ENCODE results near the gene LHFPL6. TPM values are rescaled to one million over a fixed set of nuclear protein-coding genes. Genes with fewer than 3 reads are reported as not detected.

The LHFPL6 gene
- total RNA-seq, 1 donor from 2014 or later: 0.45 TPM

DNA sequence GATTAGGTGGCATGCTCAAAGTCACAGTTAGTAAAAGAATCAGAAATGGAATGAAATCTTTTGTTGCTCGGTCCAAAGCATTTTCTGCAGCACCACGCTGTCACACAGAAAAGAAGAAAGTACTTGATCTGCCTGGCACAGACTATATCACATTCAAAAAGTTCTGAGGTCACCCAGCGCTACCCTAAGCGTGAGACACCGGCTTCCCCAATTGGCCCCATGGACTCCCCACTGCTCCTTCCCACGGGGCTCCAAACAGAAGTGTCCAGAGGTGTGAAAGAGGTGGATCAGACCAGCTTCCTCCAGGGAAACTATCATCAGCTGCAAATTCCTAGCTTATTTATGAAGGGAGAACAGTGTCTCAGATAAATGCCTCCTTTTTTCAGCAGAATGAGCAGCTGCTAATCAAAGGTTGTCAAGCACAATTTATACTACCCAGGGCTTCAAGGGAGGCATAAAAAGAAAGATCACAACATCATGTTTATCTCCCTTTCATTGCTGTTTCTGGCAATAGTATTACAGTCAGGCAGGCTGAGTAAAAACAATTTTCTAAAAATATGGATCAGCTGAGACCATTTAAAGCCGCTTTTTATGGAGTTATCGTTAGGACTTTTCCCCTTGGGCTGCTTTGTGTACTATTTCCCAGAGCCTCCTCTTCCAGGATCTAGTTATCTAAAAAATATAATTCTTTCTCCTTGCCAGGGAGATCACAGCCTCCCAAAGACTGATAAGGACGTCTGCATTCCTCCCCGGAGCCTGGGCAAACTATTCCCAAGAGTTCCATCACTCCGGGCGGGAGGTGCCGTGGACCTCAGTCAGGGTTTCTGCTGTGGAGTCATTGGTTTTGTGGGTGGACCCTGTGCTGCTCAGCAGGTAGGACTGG is 208.0 kb downstream of the LHFPL6 start:
- intact Hi-C loops (cut with micrococcal nuclease): no loop called here

- intact Hi-C loops (cut with micrococcal nuclease): no loop called here
Observed at GRCh38 chr13:39391761-39392160, 211.2 kb downstream of the LHFPL6 start.

DNA sequence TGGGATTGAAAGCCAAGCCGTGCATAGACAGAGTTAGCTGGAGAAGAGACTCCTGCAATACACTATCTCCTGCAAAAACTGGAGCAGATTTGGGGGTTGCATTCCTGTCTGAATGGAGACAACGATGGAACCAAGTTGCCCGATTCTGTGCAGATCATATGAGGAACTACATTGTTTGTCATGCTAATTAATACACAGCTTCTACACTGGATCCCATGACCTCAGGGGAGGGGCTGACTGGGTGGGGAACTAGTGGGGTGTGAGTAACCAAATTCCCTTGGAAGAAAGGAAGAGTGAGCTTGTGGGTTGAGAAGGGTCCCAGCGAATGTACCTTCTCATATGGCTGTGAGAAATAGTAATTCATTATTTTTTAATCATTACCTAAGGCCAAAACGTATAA is 214.0 kb downstream of the LHFPL6 start:
- intact Hi-C loops (cut with micrococcal nuclease): no loop called here

DNA sequence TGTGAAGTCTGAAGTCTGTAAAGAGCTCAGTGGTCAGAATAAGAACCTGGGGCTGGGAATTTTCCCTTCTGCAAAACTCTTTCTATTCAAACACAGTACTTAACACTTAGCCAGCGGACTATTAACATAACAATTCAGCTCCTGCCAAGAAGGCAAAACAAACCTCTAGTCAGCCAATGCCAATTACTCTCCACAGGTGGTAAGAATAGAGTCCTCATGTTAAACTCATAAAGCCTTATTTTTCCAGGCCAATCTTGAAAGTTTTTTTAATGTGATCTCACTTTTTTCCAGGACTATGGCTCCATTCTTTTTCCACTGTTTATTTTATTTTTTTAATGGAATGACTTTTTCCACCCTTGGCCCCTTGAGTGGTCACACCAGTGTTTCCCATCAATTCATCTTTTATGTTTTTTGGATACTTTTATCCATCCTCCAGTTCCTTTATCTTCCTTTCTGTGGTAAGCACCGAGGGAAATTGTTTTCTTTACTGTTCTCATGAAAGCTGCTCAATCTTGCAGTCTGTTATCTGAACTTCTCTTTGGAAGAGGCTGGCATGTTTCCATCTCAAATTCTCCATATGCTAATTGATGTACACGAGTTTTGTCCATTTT is 217.3 kb downstream of the LHFPL6 start:
- intact Hi-C loops (cut with micrococcal nuclease): no loop called here

GRCh38 chr13:39385154-39385553 is 217.8 kb downstream of the LHFPL6 start:
- intact Hi-C loops (cut with micrococcal nuclease): no loop called here

DNA sequence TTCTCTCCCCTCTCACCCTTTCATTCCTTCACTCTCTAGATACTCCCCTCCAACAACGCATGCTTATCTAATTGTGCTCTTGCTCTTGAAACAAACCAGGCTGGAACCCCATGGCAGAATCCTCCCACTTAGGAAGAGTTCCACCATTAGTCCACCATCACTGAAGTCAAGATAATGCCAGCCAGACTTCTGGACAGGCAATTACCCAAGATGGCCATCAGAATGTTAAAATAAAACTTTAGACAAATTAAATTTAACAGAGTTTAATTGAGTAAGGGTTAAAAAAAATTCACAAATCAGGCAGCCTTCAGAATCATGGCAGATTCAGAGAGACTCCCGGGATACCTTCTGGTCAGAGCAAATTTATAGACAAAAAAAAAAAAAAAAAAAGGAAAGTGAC is 221.5 kb downstream of the LHFPL6 start:
- intact Hi-C loops (cut with micrococcal nuclease): no loop called here

GRCh38 chr13:39379667-39380655 is 223.0 kb downstream of the LHFPL6 start:
- intact Hi-C loops (cut with micrococcal nuclease): no loop called here

DNA sequence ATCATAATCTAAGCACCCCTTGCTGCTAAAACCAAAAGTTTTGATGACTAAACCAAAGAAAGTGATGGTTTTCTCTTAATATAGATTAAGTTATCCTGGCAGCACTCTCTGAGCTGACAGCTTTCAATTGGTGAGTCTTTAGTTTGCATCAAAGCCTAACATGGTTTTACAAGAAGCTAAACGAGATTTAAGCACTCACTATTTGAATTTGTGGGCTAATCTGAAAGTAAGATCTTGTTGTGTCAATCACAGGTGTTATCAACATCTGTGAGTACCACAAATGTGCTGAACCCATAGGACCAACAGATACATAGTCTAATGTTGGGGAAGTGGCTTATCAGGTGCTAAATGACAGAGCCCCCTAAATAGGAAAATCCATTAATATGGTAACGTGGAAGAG is 223.9 kb downstream of the LHFPL6 start:
- intact Hi-C loops (cut with micrococcal nuclease): no loop called here

- intact Hi-C loops (cut with micrococcal nuclease): no loop called here
Observed at GRCh38 chr13:39378306-39378705, 224.7 kb downstream of the LHFPL6 start.

DNA sequence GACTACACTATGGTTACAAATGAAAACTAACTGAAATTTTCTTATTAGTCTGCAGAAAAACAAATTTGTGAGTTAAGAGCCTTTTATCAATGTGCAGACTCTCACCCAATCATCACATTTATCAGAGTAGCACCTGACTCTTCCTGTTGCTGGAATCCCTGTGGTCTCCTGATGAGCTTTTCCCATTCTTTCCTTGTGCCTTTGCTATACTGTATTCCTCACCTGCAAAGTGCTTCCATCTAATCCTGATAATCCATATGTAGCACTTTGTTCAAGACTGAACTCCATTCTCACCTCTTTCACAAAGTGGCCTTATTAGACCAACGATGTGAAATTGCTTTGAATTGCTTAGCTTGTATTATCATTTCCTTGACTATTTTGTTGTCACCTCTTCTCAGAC is 225.3 kb downstream of the LHFPL6 start:
- intact Hi-C loops (cut with micrococcal nuclease): no loop called here

GRCh38 chr13:39376076-39376475 is 226.9 kb downstream of the LHFPL6 start:
- intact Hi-C loops (cut with micrococcal nuclease): no loop called here

DNA sequence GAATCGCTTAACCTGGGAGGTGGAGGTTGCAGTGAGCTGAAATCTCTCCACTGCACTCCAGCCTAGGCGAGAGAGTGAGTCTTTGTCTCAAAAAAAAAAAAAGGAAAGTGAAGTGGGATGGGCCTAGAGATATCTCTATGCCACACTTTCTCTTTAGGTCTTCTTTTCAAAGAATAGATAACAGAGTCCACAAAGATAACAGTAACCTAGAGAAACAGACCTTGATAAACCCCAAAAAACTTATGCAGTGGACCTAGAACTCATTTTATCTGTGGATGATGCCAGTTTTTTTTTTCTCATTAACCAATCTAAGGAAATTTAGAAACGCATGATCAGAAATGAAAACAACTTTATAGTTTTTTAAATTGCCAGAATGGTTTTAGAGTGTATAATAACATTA is 227.4 kb downstream of the LHFPL6 start:
- intact Hi-C loops (cut with micrococcal nuclease): no loop called here

GRCh38 chr13:39374741-39375189 is 228.2 kb downstream of the LHFPL6 start:
- intact Hi-C loops (cut with micrococcal nuclease): no loop called here

- intact Hi-C loops (cut with micrococcal nuclease): no loop called here
Observed at GRCh38 chr13:39373145-39373544, 229.8 kb downstream of the LHFPL6 start.

DNA sequence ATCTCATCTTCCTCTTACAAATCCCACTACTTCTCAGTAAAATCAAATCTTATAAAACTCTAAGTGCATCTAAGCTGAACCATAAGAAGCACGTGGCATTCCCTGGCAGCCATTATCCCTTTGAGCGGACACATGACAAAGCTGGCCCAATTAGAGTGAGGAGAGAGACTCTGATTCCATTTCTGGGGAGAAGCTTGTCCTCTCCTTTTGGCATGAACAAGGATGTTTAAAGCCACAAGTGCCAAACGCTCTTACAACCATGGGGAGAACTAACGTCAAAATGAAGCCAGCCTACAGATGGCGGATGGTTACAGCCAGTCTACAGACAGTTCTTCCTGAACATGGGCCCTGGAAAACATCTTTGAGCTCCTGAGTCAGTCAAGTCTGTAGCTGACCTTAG is 231.3 kb downstream of the LHFPL6 start:
- intact Hi-C loops (cut with micrococcal nuclease): no loop called here

DNA sequence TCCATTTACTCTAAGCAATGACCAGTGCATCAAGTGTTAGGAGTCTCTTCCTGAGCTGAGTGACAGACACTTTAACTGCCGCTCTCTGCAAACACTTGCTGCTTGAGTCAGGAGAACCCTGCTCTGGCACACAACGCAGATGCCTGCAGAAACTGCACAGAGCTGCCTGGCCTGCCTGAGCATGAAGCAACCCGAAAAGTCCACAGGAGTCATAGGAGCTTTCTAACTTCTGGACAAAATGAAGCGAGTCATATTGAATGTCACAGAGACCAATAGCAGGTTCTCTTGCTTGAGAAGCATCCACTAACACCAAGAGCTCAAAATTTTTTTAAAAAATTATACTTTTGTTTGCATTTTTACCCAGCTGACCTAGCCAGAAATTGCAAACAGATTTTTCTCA is 232.4 kb downstream of the LHFPL6 start:
- intact Hi-C loops (cut with micrococcal nuclease): no loop called here

GRCh38 chr13:39370048-39370447 is 232.9 kb downstream of the LHFPL6 start:
- intact Hi-C loops (cut with micrococcal nuclease): no loop called here

DNA sequence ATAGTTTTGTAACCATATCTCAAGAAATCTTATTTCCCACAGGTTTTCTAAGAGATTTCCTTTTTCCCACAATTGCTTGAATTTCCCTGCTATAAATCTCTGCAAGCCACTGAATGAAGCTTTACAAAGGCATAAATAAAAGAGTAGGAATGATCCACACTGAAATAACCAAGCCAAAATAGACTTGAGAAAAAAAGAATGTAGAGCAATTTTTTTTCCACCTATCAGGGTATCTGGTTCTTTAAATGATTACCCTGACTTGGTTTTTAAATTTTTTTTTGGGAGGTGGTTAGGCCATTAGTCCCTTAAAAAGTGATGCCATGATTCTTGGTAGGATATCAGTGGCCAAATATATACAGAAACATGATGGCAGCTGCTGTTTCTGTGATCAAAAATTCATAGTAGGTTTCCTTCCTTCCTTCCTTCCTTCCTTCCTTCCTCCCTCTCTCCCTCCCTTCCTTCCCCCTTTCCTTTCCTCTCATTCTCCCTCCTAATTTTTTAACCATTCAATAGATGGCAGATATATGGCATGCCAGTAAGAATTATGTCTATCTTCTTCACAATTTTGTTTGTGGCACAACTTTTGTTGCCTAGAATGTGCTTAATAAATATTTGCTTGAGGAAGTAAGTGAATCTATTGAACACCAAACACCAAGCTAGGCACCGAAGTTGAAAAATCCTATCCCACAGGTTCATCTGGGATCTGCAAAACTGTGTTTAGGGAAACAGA is 233.7 kb downstream of the LHFPL6 start:
- intact Hi-C loops (cut with micrococcal nuclease): no loop called here

DNA sequence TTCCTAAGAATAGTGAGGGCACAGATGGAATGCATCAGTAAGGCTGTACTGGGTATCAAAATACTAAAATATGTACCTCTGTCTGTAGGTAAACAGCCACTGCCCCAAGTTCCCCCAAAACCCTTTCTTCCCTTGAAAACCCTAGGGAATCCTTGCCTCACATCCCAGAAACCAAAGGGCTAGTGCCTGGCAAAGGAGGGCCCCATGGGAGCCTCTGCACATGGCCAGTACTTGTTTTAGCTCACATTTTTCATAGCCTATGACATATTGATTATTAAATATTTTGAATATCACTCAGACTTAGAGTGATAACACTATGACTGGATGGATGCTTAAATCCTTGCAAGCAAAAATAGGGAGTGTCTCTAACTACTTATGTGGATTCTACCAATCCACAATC is 237.1 kb downstream of the LHFPL6 start:
- intact Hi-C loops (cut with micrococcal nuclease): no loop called here

DNA sequence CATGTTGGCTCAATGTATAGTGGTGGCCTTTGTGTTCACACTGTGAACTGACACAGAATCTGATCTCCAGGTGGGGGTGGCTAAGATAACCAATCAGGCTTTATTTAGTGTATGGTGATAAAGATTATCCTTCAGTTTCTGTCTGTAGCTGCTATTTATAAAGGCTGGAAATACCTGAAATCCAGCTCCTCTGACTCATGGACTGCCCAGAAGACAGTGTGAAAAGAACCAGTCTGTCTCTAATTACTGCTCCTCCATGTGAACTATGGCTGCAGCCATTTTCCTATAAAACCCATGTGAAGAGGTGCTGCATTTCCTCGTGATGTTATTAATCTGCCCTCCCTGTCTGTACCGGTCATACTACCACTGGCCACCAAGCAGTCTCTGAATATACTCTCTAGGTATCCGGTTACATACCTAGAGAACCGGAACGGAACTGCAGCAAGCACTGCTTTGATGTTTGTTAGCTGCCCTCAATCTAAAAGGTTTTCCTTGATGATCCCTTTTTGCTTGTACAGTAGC is 238.0 kb downstream of the LHFPL6 start:
- intact Hi-C loops (cut with micrococcal nuclease): no loop called here

- intact Hi-C loops (cut with micrococcal nuclease): no loop called here
Observed at GRCh38 chr13:39363382-39363772, 239.6 kb downstream of the LHFPL6 start.

Data from T-helper 2 cell treated with Interferon-gamma antibody and Interleukin-4, amounts not matched to agents 100 ng/mL and 5 ng/mL, for 36 hours (primary cell).